IPS-NIHi7 (cell line): ENCODE measurements around the gene SMG1.
"Not testable (repeated sequence)": the region's sequence is repeated elsewhere in the genome, so short reads cannot be mapped to it uniquely, and the experiment has no call there.

Experiments used
- DNase-seq: peaks from one replicate; pipeline ENCODE4 v3.0.0; 2012; ENCODE audit warnings: mixed read lengths; ENCODE audit errors: extremely low spot score

SMG1 gene

DNA sequence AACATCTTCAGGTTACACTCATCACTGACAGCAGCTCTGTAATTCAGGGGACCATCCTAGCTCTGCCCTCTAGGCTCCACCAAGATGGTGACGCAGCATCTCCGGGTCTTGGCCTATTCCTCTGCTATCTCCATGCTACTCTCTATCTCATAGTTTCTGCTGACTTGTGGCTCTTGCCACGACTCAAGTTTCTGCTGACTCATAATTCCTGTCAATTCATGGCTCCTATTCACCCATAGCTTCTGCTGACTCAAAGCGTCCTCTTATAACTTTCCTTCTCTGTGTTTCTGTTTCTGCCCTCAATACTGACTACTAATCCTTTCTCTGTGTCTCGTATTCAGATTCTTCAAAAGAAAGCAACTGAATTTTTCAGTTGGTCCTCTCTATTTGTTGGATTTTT lies 163.5 kb downstream of the SMG1 start:
- not testable (repeated sequence) for DNase-seq

DNA sequence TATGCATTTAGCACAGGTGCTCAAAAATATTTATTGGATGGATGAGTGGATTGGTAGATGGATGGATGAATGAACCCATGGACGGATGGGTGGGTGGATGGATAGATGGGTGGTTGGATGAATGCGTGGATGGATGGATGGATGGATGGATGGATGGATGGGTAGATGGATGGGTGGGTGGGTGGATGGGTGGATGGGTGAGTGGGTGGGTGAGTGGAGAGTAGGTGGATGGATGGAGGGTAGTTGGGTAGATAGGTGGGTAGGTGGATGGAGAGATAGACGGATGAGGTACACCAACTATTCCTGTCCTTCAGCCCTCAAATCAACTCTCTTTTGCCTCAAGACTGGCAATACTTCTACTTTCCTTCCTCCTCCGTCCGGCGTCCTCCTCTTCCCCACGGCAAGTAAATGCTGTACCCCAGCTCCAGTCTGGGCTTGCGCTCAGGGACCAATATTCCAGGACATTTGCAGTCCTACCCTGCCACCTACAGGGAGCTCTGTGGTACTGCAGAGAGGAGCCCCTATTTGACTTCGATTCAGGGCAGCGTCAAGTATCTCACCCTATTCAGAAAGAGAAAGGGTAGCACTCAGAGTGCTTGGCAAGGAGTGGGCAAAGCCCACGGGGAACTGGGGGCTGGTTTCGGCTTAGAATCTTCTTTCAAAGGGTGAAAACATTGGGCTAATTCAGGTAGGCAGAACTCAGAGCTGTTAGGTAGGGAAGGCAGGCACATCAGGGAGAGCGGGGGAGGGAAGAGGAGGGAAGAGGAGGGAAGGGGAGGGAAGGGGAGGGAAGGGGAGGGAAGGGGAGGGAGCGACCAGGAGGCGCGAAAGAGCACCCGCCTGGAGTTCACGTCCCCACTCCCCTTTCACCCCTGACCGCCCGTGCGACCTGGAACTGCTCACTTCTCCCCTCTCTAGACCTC lies 166.3 kb downstream of the SMG1 start:
- DNase-seq = not testable (repeated sequence)

DNA sequence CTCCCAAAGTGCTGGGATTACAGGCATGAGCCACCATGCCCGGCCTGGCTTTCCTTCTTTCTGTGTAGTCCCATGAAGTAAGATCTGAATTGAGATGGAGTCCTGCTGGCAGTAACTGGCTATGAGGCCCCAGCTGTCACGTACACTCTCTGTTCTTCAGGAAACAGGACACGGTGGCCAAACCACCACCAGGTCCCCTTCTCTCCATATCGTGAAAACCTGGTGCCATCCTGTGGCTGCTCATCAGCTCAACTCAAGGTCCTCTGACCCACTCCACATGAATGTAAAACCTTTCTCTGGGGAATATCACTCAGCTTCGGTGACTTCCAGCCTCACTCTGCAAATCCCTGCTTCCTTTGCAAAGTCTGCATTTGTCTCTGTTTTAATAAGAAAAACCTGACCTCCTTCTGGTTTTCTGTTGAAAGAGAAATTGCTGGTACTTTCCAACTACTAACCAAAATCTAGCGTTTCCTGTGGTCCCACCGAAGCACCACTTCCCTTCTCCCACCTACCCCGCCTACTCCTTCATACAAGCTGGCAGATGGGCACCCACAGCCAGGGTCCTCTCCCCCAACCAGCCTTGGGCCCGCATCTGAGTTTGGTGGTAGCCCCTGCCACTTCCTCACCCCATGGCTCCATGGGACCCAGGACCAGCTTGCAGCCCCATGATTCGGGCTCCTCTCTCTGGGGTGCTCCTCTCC lies 168.1 kb downstream of the SMG1 start:
- not testable (repeated sequence) for DNase-seq

DNA sequence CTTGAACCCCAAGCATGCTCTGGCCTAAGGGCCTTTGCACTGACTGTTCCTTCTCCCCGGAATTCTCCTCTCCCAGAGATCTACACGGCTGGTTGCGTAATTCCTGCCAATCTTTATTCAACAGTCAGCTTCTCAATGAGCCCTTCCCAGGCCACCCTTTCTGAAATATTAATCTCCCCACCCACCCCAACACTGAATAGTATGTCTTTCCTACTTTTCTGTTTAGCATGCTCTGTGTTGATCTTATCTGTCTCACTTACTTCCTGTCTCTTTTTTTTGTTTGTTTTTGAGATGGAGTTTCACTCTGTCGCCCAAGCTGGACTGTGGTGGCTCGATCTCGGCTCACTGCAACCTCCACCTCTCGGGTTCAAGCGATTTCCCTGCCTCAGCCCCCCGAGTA lies 169.6 kb downstream of the SMG1 start:
- DNase-seq = not testable (repeated sequence)
